ENCODE measurements around the gene ESYT1.

Gene ESYT1

GRCh38 chr12:56157201-56158028 lies 29.3 kb downstream of the ESYT1 start:
- DNase-seq, result peak; percentile 72

DNA sequence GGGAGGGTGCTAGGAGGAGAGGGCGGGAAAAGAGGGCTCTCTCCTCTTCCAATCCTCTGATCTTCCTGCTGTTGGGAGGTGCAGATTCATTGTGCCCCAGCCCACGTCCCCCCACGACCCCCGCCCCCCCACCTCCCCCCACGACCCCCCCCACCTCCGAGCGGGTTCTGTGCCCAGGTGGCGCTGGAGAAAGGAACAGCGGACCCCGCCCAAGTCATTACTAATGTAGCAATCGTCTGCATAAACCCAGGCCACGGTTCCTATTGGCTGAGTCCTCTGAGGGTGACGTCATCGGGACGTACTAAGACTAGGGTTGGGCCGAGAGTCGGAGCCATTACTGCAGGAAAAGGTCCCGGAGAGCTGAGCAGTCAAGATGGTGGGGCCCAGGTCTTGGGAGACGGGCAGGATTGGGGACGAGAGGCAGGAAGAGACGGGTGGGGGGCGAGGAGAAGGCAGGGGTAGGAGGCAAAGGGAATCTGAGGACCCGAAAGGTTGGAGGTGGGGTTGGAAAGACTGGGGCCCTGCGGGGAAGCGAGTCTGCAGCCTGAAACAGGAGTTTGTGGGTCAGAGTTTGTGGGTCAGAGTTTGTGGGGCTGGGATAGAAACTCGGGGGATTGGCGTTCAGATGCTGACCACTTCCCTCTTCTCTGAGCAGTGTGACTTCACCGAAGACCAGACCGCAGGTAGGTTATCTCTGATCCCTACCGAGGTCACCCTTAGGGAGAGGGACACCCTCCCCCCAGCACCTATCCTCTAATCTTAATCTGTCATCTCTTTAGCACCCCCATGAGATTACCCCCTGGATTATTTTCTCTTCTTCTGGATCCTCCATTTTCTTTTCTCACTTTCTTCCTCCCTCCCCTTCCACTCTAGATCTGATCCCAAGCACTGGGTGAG lies 30.2 kb downstream of the ESYT1 start, which contains the start of gene MYL6:
Gene MYL6 (plus strand): TSS at position 331 of the 897 bp plus-strand sequence. CDS start 43 bp downstream, at position 374.
- DNase-seq, result peak; percentile 96

- peak; percentile 33 for DNase-seq
Measured at GRCh38 chr12:56158926-56159461, 30.9 kb downstream of the ESYT1 start.

DNA sequence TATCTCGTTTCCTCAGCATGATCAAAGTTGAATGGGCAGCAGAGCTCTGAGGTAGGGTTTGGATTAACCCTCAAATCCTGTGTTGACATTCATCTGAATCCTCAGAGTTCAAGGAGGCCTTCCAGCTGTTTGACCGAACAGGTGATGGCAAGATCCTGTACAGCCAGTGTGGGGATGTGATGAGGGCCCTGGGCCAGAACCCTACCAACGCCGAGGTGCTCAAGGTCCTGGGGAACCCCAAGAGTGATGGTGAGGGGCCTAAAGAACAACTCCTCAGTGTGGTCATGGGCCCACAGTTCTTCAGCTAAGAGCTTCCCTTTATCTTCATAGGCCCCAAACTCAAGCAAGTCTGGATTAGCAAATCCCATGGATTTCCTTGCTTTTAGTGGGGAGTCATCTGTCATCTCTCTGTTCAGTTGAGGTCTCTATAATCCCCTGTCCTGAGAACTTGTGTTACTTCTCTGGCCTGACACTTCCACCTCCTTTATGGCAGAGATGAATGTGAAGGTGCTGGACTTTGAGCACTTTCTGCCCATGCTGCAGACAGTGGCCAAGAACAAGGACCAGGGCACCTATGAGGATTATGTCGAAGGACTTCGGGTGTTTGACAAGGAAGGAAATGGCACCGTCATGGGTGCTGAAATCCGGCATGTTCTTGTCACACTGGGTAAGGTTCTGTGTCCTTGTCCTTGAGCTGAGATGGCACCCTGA lies 31.6 kb downstream of the ESYT1 start:
- DNase-seq, result no peak

DNA sequence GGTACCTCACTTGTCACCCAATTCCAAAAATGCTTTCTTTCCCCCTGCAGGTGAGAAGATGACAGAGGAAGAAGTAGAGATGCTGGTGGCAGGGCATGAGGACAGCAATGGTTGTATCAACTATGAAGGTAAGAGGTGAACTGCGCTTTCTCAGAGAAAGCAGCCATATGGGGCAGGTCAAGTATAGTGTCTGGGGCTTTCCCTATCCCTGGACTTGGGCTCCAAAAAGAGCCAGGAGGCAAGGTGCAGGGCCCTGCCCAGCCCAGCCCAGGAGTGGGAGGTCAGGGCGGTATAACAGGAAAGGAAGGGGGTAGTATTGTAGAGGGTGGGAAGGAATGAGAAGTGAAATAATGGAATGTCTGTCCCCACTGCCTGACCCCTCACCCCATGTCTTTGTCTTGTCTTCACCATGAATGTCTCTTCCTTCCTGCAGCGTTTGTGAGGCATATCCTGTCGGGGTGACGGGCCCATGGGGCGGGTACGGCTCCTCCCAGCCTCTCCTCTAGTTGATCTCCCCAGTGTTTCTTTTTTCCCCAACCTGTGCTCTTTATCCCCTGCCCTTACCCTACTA lies 32.2 kb downstream of the ESYT1 start:
- DNase-seq, result peak; percentile 71

DNA sequence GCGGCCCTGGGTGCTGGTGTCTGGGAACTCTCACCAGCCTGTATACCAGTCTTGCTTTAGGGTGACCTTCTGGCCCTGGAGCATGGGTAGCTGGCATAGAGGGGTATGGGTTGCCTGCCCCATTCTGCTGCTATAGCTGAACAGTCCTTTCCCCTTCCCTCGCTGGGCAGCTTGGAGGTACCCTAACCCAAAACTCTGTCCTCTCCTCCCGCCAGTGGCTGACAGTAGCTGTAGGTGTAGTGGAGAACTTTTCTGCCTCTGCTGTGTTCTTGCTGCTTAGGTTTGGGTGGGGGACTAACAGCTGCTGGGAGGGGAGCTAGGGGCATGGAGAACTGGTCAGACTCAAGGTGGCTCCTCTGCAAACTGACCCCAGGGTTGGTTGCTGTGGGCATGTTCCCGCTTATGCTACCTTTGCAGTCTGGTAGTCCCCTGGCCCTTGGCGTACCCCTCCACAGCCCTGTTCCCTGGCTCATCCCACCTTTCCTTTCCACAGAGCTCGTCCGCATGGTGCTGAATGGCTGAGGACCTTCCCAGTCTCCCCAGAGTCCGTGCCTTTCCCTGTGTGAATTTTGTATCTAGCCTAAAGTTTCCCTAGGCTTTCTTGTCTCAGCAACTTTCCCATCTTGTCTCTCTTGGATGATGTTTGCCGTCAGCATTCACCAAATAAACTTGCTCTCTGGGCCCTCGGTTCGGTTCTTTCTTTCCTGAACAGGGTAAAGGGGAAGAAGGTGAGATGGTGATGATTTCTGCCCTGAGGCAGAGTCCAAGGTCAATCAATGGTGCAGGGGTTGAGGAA lies 33.0 kb downstream of the ESYT1 start:
- DNase-seq, result no peak

DNA sequence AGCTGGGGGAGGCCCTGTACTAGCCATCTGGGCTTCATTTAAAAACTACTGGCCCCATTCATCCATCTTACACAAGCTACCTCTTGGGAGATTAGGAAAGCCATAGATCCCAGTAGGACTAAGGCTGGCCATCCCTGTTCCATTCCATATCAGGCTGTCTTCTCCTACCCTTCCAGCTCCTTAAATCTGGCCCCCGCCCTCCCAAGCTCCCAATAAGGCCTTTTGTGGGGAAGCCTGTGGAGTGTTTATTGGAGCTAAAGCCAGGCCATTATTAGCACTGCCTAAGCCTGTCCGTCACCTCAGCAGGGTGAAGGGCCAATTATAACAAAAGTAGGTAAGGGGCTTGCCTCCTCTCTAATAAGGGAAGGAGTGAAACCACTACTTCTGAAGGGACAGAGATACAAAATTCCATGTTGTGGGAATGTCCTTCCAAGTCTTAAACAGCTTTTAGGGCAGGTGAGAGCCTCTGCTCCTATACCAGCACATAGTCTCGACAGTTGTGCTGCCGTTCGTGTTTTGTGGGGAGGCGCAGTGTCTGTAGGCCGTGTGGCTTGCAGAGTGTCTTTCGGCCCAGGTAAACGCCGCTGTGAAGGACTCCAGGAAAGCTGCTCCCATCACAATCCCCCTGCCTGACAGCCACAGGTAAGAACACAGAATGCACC lies 33.8 kb downstream of the ESYT1 start:
- DNase-seq, result no peak

- DNase-seq, result no peak
Measured at GRCh38 chr12:56162468-56163290, 34.6 kb downstream of the ESYT1 start.

GRCh38 chr12:56163533-56164344 lies 35.7 kb downstream of the ESYT1 start:
- DNase-seq, result no peak

- no peak for DNase-seq
Measured at GRCh38 chr12:56164345-56164729, 36.3 kb downstream of the ESYT1 start.

- no peak for DNase-seq
Measured at GRCh38 chr12:56165369-56165768, 37.3 kb downstream of the ESYT1 start.

- DNase-seq, result no peak
Measured at GRCh38 chr12:56169229-56169759, 41.2 kb downstream of the ESYT1 start.

DNA sequence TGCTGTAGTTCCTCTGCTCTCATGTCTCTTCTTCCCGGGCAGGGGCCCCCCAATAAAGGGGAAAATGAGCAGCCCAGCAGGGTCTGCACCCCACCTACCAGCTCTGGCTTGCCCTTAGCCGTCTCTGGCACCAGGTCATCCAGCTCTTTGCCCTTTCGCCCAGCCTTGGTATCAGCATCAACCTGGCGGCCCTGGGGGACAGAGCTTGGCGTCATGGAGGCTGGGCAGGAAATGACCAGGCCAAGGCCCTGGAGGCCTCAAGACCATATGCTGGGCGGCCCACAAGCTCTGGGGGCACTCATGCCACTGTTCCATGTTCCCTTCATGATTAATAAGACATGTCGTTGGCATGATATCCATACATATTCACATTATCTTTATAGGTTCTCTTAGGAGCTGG lies 44.8 kb downstream of the ESYT1 start:
- no peak for DNase-seq

GRCh38 chr12:56178347-56178746 lies 50.3 kb downstream of the ESYT1 start:
- DNase-seq, result no peak

DNA sequence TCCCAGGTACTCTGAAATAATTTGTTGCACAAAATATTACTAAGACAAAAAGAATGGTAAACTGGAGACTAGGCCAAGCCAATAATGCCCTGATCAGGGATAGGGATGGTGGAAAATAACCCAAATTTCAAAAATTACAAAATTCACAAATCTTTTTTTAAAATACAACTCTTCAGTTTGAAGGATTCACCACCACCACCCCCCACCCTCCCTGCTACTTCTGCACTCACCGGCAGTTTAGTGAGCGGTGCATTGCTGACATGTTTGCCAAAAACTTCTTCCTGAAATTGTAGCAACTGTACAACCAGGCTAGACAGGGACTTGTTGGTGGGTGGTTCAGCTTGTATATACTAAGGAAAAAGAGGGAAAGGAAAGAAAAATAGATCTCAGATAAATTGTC lies 58.9 kb downstream of the ESYT1 start:
- DNase-seq, result no peak

DNA sequence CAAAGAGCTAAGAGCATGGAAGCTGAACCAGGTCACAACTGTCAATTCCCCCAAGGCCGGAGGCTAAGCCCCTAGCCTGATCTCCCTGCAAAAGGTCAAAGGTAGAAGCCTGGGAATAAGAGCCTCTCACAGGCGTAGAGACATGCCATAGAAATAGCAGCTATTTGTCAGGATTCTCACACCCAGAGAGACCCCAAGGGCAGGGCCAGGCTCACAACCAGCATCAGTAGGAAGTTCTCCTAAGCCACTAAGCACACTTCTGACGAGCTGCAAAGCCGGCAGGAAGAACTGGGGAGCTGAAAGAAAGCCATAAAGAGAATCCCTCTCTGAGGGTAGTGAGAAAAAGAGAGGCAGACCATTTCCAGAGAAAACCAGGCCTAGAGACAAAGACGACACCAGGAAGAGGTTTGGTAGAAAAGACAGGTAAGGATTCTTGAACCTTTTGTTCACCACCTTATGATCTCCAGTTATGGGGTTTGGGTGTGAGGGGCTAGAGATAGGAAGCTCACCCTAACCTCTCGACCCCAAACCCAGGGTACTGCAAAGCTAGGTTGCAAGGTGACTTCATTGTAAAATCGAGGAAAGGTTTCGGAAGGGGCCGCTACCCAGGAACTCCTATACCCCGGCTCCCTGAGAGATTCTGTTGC lies 60.2 kb downstream of the ESYT1 start:
- DNase-seq, result peak; percentile 9

DNA sequence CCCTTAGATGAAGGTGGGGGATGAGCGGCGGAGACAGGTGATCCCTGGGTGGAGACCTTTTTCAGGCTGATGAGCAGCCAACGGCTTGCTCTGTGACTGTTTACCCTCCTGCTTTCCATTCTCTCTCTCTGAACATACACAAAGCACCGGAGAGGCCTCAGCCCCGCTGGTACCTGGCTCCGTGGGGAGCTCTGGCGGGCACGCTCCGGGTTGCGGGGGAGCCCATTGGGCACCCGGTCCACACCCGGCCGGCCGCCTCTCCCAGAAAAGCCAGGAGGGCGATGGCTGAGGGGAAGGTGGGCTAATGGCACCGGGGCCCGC lies 60.7 kb downstream of the ESYT1 start:
- DNase-seq, result no peak

- peak; percentile 80 for DNase-seq
Measured at GRCh38 chr12:56189099-56189917, 61.2 kb downstream of the ESYT1 start, which contains the start of gene SMARCC2. SMARCC2 (minus strand) TSS chr12:56189483; CDS start chr12:56189461, 22 bp downstream.
